HUES64 (cell line): Measurements from ENCODE around the gene PPP1R16B.

Experiments used
- H3K27ac ChIP-seq: 2 replicates; pipeline ENCODE4 v1.7.0; 2013; ENCODE audit warnings: low read depth, low read length, inconsistent platforms
- H3K27me3 ChIP-seq: 2 replicates; pipeline ENCODE4 v1.6.1; 2013; ENCODE audit warnings: mild to moderate bottlenecking, low read length; ENCODE audit not compliant: insufficient read depth
- H3K36me3 ChIP-seq: 2 replicates; pipeline ENCODE4 v1.6.1; 2013; ENCODE audit warnings: mild to moderate bottlenecking, low read length; ENCODE audit not compliant: insufficient read depth
- H3K4me1 ChIP-seq: 2 replicates; pipeline ENCODE4 v1.6.1; 2013; ENCODE audit warnings: mild to moderate bottlenecking, low read length, moderate library complexity; ENCODE audit not compliant: insufficient read depth
- H3K4me3 ChIP-seq: 2 replicates; pipeline ENCODE4 v1.5.1; 2013; ENCODE audit warnings: mild to moderate bottlenecking, low read length, moderate library complexity
- H3K9ac ChIP-seq: 2 replicates; pipeline ENCODE4 v1.6.1; 2013; ENCODE audit warnings: mild to moderate bottlenecking, low read depth, low read length
- H3K9me3 ChIP-seq: 2 replicates; pipeline ENCODE4 v1.6.1; 2013; ENCODE audit warnings: low read depth, low read length; ENCODE audit not compliant: insufficient read depth
- WGBS: fragments of 150-250, 120-280 bp; methylation state at CpG from one replicate; pipeline ENCODE4 v1.1.7; 2013; ENCODE audit warnings: missing lambda C conversion rate; 5-methylcytosine and 5-hydroxymethylcytosine counted together

Gene PPP1R16B

DNA sequence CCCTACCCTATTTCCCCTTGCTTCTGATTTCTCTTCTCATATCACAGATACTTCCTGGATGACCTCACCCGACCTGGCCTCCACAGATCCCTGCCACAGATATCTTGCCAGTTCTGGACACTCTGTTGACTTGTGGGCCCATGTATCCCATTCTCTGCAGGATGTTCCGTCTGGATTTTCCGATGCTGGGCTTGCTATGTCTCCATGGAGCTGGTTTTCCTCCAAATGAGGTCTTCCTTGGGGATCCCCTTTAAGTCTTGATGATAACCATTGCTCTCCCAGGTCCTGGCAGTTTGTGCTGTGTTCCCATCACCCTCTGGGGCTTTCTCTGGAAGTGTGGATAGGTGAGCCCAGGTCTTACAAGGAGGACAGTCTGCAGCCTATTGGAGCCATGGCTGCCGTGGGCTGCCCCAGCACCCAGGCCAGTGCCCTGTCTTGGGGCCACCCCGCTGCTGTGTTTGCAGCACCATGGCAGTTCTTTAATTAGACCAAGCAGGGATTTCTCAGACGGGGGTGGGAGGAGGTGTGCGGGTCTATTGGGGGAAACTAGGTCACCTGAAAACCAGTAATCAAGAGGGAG, 23.9 kb downstream of the PPP1R16B start:
- Histone ChIP-seq H3K9ac (no peak overlapping the region), H3K36me3 (no peaks in the 10 kb centered on the region), H3K4me3 (no peak overlapping the region), H3K27me3 (no peaks in the 10 kb centered on the region), H3K9me3 (no peaks in the 10 kb centered on the region), H3K4me1 (peaks cover 20% of the 10 kb centered on the region), H3K27ac (no peak overlapping the region)
- WGBS = 93% methylated on average over 7 of the region's 7 CpGs

GRCh38 chr20:38830356-38830755, 24.9 kb downstream of the PPP1R16B start:
- no CpG with 5 or more reads among the region's 1 CpG for WGBS
- no peak overlapping the region for H3K4me3 ChIP-seq
- H3K36me3 ChIP-seq = no peaks in the 10 kb centered on the region
- no peak overlapping the region for H3K9ac ChIP-seq
- H3K4me1 ChIP-seq = peaks cover 13% of the 10 kb centered on the region
- no peak overlapping the region for H3K27ac ChIP-seq
- H3K27me3 ChIP-seq = no peaks in the 10 kb centered on the region
- no peaks in the 10 kb centered on the region for H3K9me3 ChIP-seq

- no peak overlapping the region for H3K9ac ChIP-seq
- no peak overlapping the region for H3K4me3 ChIP-seq
- H3K36me3 ChIP-seq = no peaks in the 10 kb centered on the region
- H3K27me3 ChIP-seq = no peaks in the 10 kb centered on the region
- WGBS = 93% methylated on average over 11 of the region's 11 CpGs
- H3K27ac ChIP-seq = no peak overlapping the region
- no peaks in the 10 kb centered on the region for H3K9me3 ChIP-seq
- peaks cover 5% of the 10 kb centered on the region for H3K4me1 ChIP-seq
These were observed 25.7 kb downstream of the PPP1R16B start for GRCh38 chr20:38831049-38831691.

DNA sequence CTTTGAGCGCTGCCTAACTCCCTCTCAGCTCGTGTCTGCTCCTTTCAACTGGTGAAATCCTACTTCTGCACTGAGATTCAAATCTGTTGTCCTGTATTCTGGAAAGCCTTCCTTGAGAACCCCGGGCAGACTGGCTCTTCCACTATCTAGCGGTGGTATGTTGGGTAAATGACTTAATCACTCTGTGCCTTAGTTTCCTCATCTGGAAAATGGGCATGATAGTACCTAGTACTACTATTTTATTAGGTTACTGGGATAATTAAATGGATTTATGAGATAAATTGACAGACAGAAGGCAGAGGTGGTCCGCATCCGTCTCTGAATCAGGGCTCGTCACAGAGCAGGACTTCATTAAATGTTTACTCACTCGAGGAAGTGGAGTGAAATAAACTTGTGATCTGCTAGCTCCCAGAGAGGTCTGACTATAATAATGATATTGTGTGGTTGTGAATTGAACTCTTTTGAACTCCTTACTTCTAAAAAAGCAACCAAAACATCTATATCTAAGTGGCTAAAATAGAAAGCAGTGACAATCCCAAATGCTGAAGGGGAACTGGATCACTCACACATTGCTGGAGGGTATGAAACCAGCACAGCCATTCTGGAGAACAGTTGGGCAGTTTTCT, 26.6 kb downstream of the PPP1R16B start:
- WGBS = 96% methylated on average over 8 of the region's 8 CpGs
- no peaks in the 10 kb centered on the region for H3K9me3 ChIP-seq
- H3K9ac ChIP-seq = no peak overlapping the region
- H3K4me3 ChIP-seq = no peak overlapping the region
- no peaks in the 10 kb centered on the region for H3K4me1 ChIP-seq
- no peaks in the 10 kb centered on the region for H3K36me3 ChIP-seq
- H3K27me3 ChIP-seq = no peaks in the 10 kb centered on the region
- no peak overlapping the region for H3K27ac ChIP-seq

DNA sequence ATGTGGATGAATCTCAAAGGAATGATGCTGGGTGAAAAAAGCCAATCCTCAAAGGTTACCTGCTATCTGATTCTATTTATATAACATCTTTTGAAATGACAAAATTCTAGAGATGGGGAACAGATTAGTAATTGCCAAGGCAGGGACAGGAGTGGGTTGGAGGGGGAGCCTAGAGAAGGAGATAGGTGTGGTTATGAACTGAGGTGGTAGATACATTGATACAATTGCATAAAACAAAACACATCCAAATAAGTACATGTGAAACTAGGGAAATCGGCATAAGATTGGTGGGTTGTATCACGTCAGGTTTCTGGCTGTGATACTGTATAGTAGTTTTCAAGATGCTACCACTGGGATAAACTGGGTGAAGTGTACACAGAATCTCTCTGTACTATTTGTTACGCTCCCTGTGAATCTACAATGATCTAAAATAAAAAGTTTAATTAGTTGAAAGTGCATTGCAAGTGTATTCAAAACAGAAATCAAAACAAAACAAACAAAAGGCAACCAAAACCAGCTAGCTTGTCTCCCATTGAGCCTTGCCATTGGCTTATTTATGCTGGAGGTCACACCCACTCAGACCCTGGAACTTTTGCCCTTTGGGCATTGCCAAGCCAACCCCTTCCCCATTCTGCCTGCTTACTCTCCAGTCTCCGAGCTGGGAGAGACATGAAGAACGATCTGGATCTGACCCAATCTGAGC, 27.8 kb downstream of the PPP1R16B start:
- Histone ChIP-seq H3K9me3 (no peaks in the 10 kb centered on the region), H3K27me3 (no peaks in the 10 kb centered on the region), H3K9ac (no peak overlapping the region), H3K4me1 (no peaks in the 10 kb centered on the region), H3K4me3 (no peak overlapping the region), H3K27ac (no peak overlapping the region), H3K36me3 (no peaks in the 10 kb centered on the region)
- 93% methylated on average over 5 of the region's 5 CpGs for WGBS

- WGBS = 94% methylated on average over 4 of the region's 4 CpGs
- no peak overlapping the region for H3K27ac ChIP-seq
These were observed 28.3 kb downstream of the PPP1R16B start for GRCh38 chr20:38833857-38834164.

DNA sequence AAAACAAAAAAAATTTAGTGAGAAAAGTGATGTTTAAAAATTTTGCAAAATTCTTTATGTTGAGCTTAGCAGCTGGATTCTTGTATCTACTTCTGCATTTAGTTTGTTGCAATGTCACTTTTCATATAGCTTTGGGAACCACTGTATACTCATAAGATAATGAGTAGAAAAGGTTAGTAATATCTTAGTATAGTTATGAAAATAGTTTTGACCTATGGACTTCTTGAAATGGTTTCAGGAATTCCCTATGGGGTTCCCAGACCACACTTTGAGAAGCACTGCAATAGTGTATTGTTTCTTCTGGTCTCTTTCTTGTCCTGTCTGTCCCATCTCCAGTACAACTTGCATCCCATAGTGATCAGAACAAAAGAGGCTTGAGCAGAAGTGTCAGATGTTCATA, 29.4 kb downstream of the PPP1R16B start:
- Histone ChIP-seq H3K9me3 (no peaks in the 10 kb centered on the region), H3K9ac (no peak overlapping the region), H3K36me3 (no peaks in the 10 kb centered on the region), H3K4me1 (no peaks in the 10 kb centered on the region), H3K27ac (no peak overlapping the region), H3K27me3 (no peaks in the 10 kb centered on the region), H3K4me3 (no peak overlapping the region)

More at GRCh38 chr20:38833857-38834164, 28.3 kb downstream of the PPP1R16B start:
- Histone ChIP-seq H3K9ac (no peak overlapping the region), H3K4me1 (no peaks in the 10 kb centered on the region), H3K27me3 (no peaks in the 10 kb centered on the region), H3K4me3 (no peak overlapping the region), H3K36me3 (no peaks in the 10 kb centered on the region), H3K9me3 (no peaks in the 10 kb centered on the region)

GRCh38 chr20:38835792-38836191, 30.3 kb downstream of the PPP1R16B start:
- no peak overlapping the region for H3K27ac ChIP-seq
- no peaks in the 10 kb centered on the region for H3K9me3 ChIP-seq
- H3K4me1 ChIP-seq = peaks cover 6% of the 10 kb centered on the region; the same call in 1 of the 2 replicates
- WGBS = 95% methylated on average over 28 of the region's 28 CpGs
- H3K4me3 ChIP-seq = no peak overlapping the region
- no peak overlapping the region for H3K9ac ChIP-seq
- H3K36me3 ChIP-seq = no peaks in the 10 kb centered on the region
- H3K27me3 ChIP-seq = no peaks in the 10 kb centered on the region

DNA sequence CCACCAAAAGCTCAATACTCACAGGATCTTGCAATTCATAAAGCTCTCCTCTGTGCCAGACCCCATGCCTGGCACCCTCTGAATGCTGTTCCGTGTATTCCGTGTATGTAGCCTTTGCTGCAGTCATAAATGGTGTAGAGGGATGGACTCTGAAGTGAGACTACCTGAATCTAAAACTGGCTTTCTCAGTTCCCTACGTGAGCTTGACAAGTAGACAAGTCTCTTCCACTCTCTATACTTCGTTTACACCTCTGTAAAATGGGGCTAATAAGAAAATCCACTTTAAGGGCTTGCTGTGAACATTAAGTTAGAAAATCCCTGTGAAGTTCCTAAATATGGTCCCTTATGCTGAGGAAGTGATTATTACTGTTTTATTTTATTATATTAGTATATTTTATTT, 31.5 kb downstream of the PPP1R16B start:
- H3K4me1 ChIP-seq = peaks cover 6% of the 10 kb centered on the region; the same call in 1 of the 2 replicates
- H3K4me3 ChIP-seq = no peak overlapping the region
- no peak overlapping the region for H3K9ac ChIP-seq

GRCh38 chr20:38838326-38838725, 32.8 kb downstream of the PPP1R16B start:
- Histone ChIP-seq H3K9me3 (no peaks in the 10 kb centered on the region), H3K9ac (no peak overlapping the region), H3K4me3 (no peak overlapping the region), H3K27me3 (no peaks in the 10 kb centered on the region), H3K36me3 (no peaks in the 10 kb centered on the region), H3K27ac (no peak overlapping the region), H3K4me1 (peaks cover 10% of the 10 kb centered on the region; the same call in 1 of the 2 replicates)
- 94% methylated on average over 8 of the region's 8 CpGs for WGBS

More for the DNA sequence above, 31.5 kb downstream of the PPP1R16B start:
- 94% methylated on average over 4 of the region's 4 CpGs for WGBS
- H3K27me3 ChIP-seq = no peaks in the 10 kb centered on the region
- H3K27ac ChIP-seq = no peak overlapping the region
- H3K36me3 ChIP-seq = no peaks in the 10 kb centered on the region
- no peaks in the 10 kb centered on the region for H3K9me3 ChIP-seq

GRCh38 chr20:38839563-38839962, 34.1 kb downstream of the PPP1R16B start:
- Histone ChIP-seq H3K27ac (no peak overlapping the region), H3K4me3 (no peak overlapping the region), H3K9ac (no peak overlapping the region), H3K9me3 (no peaks in the 10 kb centered on the region), H3K36me3 (no peaks in the 10 kb centered on the region), H3K4me1 (peaks cover 12% of the 10 kb centered on the region; the same call in 1 of the 2 replicates), H3K27me3 (no peaks in the 10 kb centered on the region)
- WGBS = 97% methylated on average over 4 of the region's 4 CpGs
